Cortex of kidney (tissue), 1 donor: ENCODE data around the gene SPANXN1.
"Not testable (repeated sequence)": the region's sequence is repeated elsewhere in the genome, so short reads cannot be mapped to it uniquely, and the experiment has no call there.

Source experiments
- DNase-seq: peaks from one replicate; lab custom pipeline; 2025; lab: John Stamatoyannopoulos, UW

SPANXN1 gene, protein sequence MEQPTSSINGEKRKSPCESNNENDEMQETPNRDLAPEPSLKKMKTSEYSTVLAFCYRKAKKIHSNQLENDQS

DNA sequence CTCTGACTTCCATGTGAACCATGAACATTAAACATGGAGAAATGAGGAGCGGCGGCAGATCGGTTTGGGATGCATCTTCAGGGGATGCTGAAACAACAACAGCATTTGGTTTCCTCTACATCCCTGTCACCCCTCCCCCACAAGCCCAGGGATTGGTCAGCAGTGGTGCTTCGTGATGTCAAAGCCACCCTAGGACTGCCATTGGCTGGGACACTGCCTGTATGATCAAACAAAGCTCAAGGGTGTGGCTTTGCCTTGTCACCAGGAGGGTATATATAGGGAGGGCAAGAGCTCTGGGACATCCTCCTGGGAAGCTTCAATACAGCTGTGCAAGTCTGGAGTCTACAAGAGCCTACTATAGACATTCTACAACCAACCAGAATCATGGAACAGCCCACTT lies at the start of gene SPANXN1:
Gene SPANXN1, plus strand, starts transcription at position 301 of the 400 bp plus-strand sequence. Its CDS starts 84 bp downstream, at position 385.
- DNase-seq, result not testable (repeated sequence)

GRCh38 chrX:145199078-145199477 lies 48.2 kb upstream of the SPANXN1 start:
- DNase-seq, result no peak

- no peak for DNase-seq
These were observed 33.8 kb upstream of the SPANXN1 start for GRCh38 chrX:145213504-145213903.

GRCh38 chrX:145292218-145292617 lies 44.9 kb downstream of the SPANXN1 start:
- no peak for DNase-seq
